GM19099 (cell line): ENCODE measurements around the gene EIF2B2.

Experiments
- POLR2A ChIP-seq: IDR thresholded peaks from 3 replicates; pipeline ENCODE4 v1.6.1; 2011; ENCODE audit warnings: low read depth; ENCODE audit not compliant: insufficient read length; ENCODE audit errors: extremely low read depth

EIF2B2 gene

GRCh38 chr14:74963705-74964271 lies 38.9 kb upstream of the EIF2B2 start:
- no peak for TF ChIP-seq POLR2A

- no peak for TF ChIP-seq POLR2A
Measured at GRCh38 chr14:74964787-74965485, 37.8 kb upstream of the EIF2B2 start.

DNA sequence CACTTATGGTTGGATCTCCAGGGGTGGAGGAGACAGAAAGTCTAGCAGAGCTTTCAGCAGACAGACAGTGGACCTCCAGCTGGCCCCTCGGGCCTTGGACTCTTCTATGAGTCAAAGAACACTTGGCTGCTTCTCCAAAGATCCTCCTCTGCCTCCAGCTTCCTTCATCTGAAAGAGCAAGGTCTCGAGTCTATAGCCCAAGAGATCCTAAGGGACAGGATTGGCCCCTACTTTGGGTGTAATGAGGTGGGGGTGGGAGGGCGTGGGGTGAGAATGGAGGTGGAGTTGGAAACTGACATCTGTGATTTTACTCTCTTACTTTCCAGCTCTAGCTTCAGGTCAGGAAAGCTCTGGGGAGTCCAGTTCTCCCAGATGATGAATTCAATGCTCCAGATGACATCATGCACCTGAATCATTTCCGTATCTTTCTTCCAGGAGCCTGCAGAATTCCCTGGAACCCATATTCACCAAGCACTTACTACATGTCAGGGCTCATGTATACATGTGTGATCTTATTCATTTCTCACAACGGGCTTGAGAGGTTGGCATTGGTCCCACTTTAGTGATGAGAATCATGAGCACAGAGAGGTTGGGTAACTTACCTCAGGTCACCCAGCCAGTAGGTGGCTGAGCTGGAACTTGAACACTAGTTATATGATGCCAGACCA lies 37.1 kb upstream of the EIF2B2 start:
- TF ChIP-seq POLR2A: no peak

DNA sequence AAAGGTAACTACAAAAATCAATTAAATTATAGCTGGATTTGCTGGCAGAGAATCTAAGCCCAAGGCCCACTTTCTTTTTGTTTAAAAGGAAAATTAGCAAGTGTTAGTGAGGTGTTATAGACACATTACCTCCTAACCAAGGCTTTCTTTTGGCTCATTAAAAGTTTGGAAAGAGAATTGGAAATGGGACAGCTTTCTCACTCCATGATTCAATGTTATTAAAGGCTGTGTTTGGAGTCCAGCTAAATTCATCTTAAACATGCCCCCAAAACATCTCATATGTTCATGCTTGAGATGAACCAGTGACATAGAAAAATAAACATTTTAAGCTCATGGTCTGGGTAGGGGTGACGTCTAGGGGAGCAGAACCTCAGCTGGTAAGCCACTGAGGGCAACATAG lies 33.9 kb upstream of the EIF2B2 start:
- TF ChIP-seq POLR2A: no peak

GRCh38 chr14:74973003-74973653 lies 29.6 kb upstream of the EIF2B2 start:
- no peak for TF ChIP-seq POLR2A

DNA sequence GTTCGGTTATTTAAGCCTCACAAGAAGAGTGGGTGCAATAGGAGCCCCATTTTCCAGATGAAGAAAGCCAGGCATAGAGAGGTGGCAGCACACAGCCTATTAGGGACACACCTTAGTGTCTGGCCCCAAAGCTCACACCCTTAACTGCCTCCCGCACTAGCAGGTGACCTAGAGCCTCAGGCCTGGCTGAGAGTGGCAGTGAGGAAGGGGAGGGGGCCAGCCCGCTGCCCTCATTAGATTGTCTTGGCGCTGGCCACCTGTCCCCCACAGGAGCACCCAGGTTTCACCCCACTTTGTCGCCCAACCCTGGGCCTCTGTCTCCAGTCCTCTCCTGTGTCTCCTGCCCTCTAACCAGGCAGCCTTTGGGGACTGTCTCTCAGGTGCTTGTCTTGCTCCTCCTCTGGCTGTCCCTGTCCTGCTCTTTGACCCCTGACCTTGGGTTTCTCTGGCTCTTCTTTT lies 28.8 kb upstream of the EIF2B2 start:
- TF ChIP-seq POLR2A: no peak

GRCh38 chr14:74974364-74975058 lies 28.2 kb upstream of the EIF2B2 start:
- no peak for TF ChIP-seq POLR2A

DNA sequence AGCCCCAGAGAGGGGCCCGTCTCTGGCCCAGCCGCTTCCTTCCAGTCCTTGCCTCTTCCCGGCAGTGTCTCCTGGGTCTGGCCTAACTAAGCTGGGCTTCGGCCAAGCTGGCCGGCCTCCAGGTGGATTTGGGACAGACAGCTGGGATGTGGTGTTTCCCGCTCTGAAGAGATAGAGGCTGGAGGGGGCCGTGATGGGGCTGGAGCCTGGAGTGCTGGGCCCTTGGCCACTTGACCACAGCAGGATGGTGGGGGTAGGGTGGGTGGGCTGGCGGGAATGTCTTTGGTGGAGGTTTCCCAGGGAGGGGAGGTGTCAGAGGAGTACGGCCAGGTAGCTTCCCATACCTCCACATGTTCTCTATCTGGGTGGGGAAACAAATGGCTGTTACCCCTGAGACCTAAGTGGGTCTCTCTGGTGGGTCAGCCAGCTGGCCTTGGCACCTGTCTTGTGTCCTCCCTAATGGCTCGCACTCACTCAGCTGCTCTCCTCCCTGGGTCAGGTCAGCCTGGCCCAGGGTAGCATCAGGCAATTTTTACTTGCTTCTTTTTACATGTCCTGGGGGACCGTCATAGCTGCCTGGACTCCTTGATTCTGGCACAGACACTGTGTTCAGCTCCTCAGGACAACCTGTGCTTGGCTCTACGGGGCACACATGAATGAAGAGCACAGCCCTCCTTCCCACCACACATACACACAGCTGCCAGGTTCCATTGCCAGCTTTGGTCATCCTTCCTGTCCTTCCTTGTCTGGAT lies 27.5 kb upstream of the EIF2B2 start:
- no peak for TF ChIP-seq POLR2A

DNA sequence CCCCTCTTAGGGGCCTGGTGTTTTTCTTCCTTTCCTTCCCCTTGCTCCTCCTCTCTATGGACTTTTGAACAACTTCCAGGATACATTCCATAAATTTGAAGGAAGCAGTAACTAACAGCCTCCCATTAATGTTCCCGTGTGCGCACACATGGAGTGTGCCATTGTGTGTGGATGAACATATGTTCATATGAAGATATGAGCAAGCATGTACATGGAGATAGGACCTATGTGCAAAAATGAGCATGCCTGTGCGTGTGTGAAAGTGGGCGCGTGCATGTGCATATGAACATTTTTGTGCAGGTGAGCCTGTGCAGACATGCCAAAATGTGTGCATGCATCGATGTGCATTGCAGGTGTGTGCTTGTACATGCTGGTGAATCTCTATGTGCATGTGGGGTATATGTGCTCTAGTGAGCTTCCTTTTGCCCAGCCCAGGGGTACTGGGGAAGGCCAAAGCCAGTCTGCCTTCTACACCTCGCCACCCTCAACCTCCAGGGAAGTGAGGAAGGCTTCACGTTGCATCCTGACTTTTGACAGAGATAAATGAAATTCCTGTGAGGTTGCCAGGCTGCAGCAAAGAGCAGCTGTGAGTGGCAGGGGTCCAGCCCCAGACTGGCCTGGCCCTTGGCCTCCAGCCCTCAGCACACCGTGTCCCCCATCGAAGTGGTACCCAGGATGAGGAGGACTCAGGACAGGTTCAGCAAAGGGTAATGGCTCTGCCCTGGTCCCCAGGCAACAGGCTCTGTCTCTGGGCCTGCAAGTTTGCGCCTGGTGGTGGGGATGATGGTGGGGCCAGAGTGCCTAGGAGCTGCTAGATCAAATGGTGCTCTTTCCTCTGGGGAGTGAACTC lies 26.2 kb upstream of the EIF2B2 start:
- TF ChIP-seq POLR2A: no peak

GRCh38 chr14:74977164-74977900 lies 25.4 kb upstream of the EIF2B2 start:
- TF ChIP-seq POLR2A: no peak

DNA sequence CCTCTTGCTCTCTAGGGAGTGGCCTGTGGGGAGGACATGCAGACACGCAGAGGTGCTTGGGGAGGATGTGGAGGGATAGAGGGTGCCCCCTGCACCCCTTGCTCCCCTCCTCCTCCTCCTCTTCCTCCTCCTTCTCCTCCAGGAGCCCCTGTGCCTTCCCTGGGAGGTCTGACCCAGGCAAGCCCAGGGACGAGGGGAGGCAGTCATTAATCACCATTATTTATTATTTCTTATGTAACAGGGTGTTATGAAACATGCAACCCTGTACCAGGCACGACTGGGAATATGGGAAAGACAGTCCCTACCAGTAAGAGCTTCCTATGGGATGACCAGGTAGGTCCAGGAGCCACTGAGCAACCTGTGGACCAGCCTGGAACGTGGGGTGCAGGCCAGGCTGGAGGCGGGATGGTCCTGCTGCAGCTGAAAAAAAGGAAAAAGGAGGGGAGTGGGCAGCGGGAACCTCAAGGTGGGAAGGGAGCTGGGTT lies 24.8 kb upstream of the EIF2B2 start:
- no peak for TF ChIP-seq POLR2A

- no peak for TF ChIP-seq POLR2A
Measured at GRCh38 chr14:74978416-74978947, 24.2 kb upstream of the EIF2B2 start.
